PC-9 (cell line): ENCODE measurements around the gene EIF4G3. TPM values are rescaled to one million over a fixed set of nuclear protein-coding genes. Genes with fewer than 3 reads are reported as not detected.
"Not testable (repeated sequence)": the region's sequence is repeated elsewhere in the genome, so short reads cannot be mapped to it uniquely, and the experiment has no call there.

Source experiments
- BruUV-seq: library from RNA; stranded (reverse); fragments of 400-500 nt; replicated peaks from 2 replicates; lab custom pipeline; 2021; lab: Mats Ljungman, UMichigan
- CTCF ChIA-PET: fragments of 300-600 bp; sonication (Branson Sonifier 250); formaldehyde crosslinking; loops from one replicate; lab custom pipeline; 2022; ENCODE audit warnings: antibody characterized with exemption; lab: Charles Lee
- POLR2A ChIA-PET: fragments of 300-600 bp; sonication (Branson Sonifier 250); formaldehyde crosslinking; loops from one replicate; lab custom pipeline; 2022; ENCODE audit warnings: antibody characterized with exemption; ENCODE audit not compliant: unreplicated experiment; lab: Charles Lee
- DNase-seq, 2 experiments: peaks; one replicate each; pipeline versions ENCODE4 v3.0.0 to v3.0.0-alpha.2; 2015 to 2022; ENCODE audit warnings: mixed read lengths in 1 of 2
- H2AFZ ChIP-seq: fragments of 200-600 bp; sonication (generic); 2 replicates; pipeline ENCODE4 v1.8.1; 2017; ENCODE audit warnings: antibody characterized with exemption
- H3F3A ChIP-seq: fragments of 200-600 bp; sonication (generic); 2 replicates; pipeline ENCODE4 v1.8.1; 2017; ENCODE audit warnings: antibody characterized with exemption, mild to moderate bottlenecking, low read depth; ENCODE audit not compliant: insufficient read depth
- H3K27ac ChIP-seq: fragments of 200-600 bp; sonication (generic); 2 replicates; pipeline ENCODE4 v1.6.1; 2016; ENCODE audit warnings: mixed run types
- H3K27me3 ChIP-seq: fragments of 200-600 bp; sonication (generic); 2 replicates; pipeline ENCODE4 v1.6.1; 2016; ENCODE audit warnings: low read depth, mixed run types; ENCODE audit not compliant: insufficient read depth
- H3K36me3 ChIP-seq: fragments of 200-600 bp; sonication (generic); 2 replicates; pipeline ENCODE4 v1.6.1; 2016; ENCODE audit warnings: low read depth, mixed run types
- H3K4me1 ChIP-seq: fragments of 200-600 bp; sonication (generic); replicated peaks from 2 replicates; pipeline ENCODE4 v1.6.1; 2016; ENCODE audit warnings: mixed run types; ENCODE audit not compliant: insufficient read depth
- H3K4me2 ChIP-seq: fragments of 200-600 bp; sonication (generic); 2 replicates; pipeline ENCODE4 v1.6.1; 2017; ENCODE audit warnings: mixed run types
- H3K4me3 ChIP-seq: fragments of 200-600 bp; sonication (generic); 2 replicates; pipeline ENCODE4 v1.6.1; 2016; ENCODE audit warnings: mixed run types
- H3K79me2 ChIP-seq: fragments of 200-600 bp; sonication (generic); 2 replicates; pipeline ENCODE4 v1.6.1; 2017; ENCODE audit warnings: low read depth, mixed run types
- H3K9me2 ChIP-seq: fragments of 200-600 bp; sonication (generic); 2 replicates; pipeline ENCODE4 v1.8.1; 2017; ENCODE audit warnings: mild to moderate bottlenecking; ENCODE audit not compliant: insufficient read depth
- H3K9me3 ChIP-seq: fragments of 200-600 bp; sonication (generic); 2 replicates; pipeline ENCODE4 v1.8.1; 2016; ENCODE audit warnings: low read depth; ENCODE audit not compliant: insufficient read depth
- H4K20me1 ChIP-seq: fragments of 200-600 bp; sonication (generic); 2 replicates; pipeline ENCODE4 v1.8.1; 2017; ENCODE audit not compliant: insufficient read depth
- EZH2 ChIP-seq: fragments of 200-600 bp; sonication (generic); IDR thresholded peaks from 2 replicates; pipeline ENCODE4 v1.8.0; 2017; ENCODE audit warnings: antibody characterized with exemption, low read depth
- intact Hi-C: fragments of 100-400 bp; cut with micrococcal nuclease; formaldehyde crosslinking; loops from one replicate; pipeline ENCODE4 v1.10.0; 2022; ENCODE audit not compliant: unreplicated experiment
- total RNA-seq: library from RNA; stranded (reverse); gene quantifications from 2 replicates; pipeline ENCODE4 v1.2.3, GENCODE V29; 2021
- TF ChIP-seq, protein P1 (sequence below): fragments of 200-600 bp; sonication (generic); conservative IDR thresholded peaks from 2 replicates; pipeline ENCODE4 v1.6.1; 2017; ENCODE audit warnings: mixed run types, antibody characterized with exemption, mild to moderate bottlenecking, moderate library complexity

EIF4G3 gene
- total RNA-seq, 1 experiment from 2014 or later, result 63.2 TPM

DNA sequence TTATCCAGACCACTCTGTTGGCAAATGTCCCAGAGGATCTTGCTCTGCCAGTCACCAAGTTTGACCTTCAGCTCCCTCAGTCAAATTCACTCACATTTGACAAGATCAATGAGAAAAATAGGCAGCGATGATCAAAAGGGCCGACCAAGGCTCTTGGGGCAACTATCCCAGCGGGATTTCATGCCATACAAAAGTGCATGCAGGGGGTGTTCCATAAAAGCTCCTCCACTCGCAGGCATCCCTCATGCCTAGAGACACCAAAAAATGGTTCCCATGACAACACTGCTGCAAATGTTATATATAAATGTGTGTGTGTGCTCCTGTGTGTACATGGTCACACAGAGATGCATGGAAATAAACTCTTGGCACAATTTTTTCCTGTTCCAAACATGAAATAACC, 16.2 kb upstream of the EIF4G3 start:
- CTCF ChIA-PET, result no interaction called here
- Histone ChIP-seq H3K9me2 (no peaks in the 10 kb centered on the region), H2AFZ (no peak overlapping the region), H4K20me1 (no peaks in the 10 kb centered on the region), H3K27ac (no peak overlapping the region), H3K79me2 (no peaks in the 10 kb centered on the region), H3K4me3 (no peak overlapping the region), H3K9me3 (no peaks in the 10 kb centered on the region), H3F3A (no peaks in the 10 kb centered on the region), H3K27me3 (no peaks in the 10 kb centered on the region), H3K4me1 (no peaks in the 10 kb centered on the region), H3K4me2 (no peak overlapping the region), H3K36me3 (no peaks in the 10 kb centered on the region)
- TF ChIP-seq, protein P1, sequence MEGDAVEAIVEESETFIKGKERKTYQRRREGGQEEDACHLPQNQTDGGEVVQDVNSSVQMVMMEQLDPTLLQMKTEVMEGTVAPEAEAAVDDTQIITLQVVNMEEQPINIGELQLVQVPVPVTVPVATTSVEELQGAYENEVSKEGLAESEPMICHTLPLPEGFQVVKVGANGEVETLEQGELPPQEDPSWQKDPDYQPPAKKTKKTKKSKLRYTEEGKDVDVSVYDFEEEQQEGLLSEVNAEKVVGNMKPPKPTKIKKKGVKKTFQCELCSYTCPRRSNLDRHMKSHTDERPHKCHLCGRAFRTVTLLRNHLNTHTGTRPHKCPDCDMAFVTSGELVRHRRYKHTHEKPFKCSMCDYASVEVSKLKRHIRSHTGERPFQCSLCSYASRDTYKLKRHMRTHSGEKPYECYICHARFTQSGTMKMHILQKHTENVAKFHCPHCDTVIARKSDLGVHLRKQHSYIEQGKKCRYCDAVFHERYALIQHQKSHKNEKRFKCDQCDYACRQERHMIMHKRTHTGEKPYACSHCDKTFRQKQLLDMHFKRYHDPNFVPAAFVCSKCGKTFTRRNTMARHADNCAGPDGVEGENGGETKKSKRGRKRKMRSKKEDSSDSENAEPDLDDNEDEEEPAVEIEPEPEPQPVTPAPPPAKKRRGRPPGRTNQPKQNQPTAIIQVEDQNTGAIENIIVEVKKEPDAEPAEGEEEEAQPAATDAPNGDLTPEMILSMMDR, result no peak
- TF ChIP-seq EZH2, result no peak
- intact Hi-C loops, result loop anchor here (10.0 kb wide), 1 partner anchor 348 kb away; no protein-coding TSS in a partner anchor
- no TSS peak for BruUV-seq
- POLR2A ChIA-PET, result no interaction called here
- DNase-seq, result no peak

DNA sequence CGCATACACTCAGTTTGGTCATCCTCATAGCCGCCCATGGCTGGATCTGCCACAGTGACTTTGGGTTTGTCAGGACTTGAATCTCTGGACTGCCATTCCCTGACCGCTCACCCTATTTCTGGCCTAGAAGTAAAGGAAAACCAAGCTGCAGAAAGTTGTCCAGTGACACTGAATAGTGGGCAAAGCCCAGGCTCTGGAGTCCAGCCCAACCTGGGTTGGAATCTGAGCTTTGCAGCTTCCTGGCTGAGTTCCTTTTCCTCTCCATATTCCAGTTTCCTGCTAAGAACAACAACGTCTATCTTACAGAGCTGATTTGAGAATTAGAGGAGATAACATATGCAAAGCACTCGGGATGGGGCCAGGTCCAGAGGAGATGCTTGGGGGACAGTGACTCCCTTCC, 15.6 kb upstream of the EIF4G3 start:
- no peaks in the 10 kb centered on the region for H3K9me2 ChIP-seq
- ChIA-PET CTCF (no interaction called here), POLR2A (no interaction called here)
- H2AFZ ChIP-seq, result no peak overlapping the region
- H3K4me2 ChIP-seq, result no peak overlapping the region
- H3K27ac ChIP-seq, result no peak overlapping the region
- H3K79me2 ChIP-seq, result no peaks in the 10 kb centered on the region
- DNase-seq, result no peak
- BruUV-seq, result no TSS peak
- no peaks in the 10 kb centered on the region for H4K20me1 ChIP-seq
- no peaks in the 10 kb centered on the region for H3K27me3 ChIP-seq
- H3K4me3 ChIP-seq, result no peak overlapping the region
- H3K4me1 ChIP-seq, result no peaks in the 10 kb centered on the region
- H3K36me3 ChIP-seq, result no peaks in the 10 kb centered on the region
- no peaks in the 10 kb centered on the region for H3K9me3 ChIP-seq
- intact Hi-C loops, result loop anchor here (10.0 kb wide), 1 partner anchor 347 kb away; no protein-coding TSS in a partner anchor
- H3F3A ChIP-seq, result no peaks in the 10 kb centered on the region
- TF ChIP-seq, protein P1, result no peak
- no peak for TF ChIP-seq EZH2

DNA sequence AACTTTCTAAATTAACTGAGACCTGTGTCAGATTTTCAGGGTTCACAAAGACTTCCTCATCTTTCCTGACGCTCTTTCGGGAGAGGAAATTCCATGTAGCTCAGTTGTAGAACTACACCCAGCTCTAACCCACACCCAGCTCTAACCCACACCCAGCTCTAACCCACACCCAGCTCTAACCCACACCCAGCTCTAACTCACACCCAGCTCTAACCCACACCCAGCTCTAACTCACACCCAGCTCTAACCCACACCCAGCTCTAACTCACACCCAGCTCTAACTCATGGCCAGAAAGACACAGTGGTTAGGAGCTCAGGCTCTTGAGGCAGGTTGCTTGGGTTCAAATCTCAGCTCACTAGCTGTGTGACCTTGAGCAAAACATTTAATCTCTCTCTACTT, 14.1 kb upstream of the EIF4G3 start:
- H3K27me3 ChIP-seq, H3K4me1 ChIP-seq, H3K79me2 ChIP-seq, H3K9me2 ChIP-seq, H3K27ac ChIP-seq, BruUV-seq, H3F3A ChIP-seq, H2AFZ ChIP-seq, DNase-seq, H3K9me3 ChIP-seq, H3K4me3 ChIP-seq, H3K4me2 ChIP-seq, H4K20me1 ChIP-seq, H3K36me3 ChIP-seq: not testable (repeated sequence)
- intact Hi-C loops, result loop anchor here (10.0 kb wide), 1 partner anchor 346 kb away; no protein-coding TSS in a partner anchor
- ChIA-PET POLR2A (interaction anchor here (0.5 to 1.1 kb wide), 3 partner anchors 9 to 602 kb away, joined by 3 to 6 read pairs (median 4); partner anchors contain the start of genes CDA and HP1BP3), CTCF (interaction anchor here (0.5 to 0.7 kb wide), 3 partner anchors 107 to 515 kb away, joined by 3 to 5 read pairs (median 3); no protein-coding TSS in a partner anchor)
